Tibial nerve (tissue), 4 donors: ENCODE data around the gene LPAR6. TPM values are rescaled to one million over a fixed set of nuclear protein-coding genes. Genes with fewer than 3 reads are reported as not detected.
"Not testable (repeated sequence)": the region's sequence is repeated elsewhere in the genome, so short reads cannot be mapped to it uniquely, and the experiment has no call there.

Experiments used
- DNase-seq, 2 donors: peaks; one replicate each; pipeline ENCODE4 v3.0.0-alpha.2; 2019; ENCODE audit warnings: low spot score in 2 of 2
- H3K27ac ChIP-seq, 4 donors: fragments of 200-600 bp; sonication (generic) in 3 of 4; one replicate each; pipeline ENCODE4 v1.5.1; 2017 to 2019; ENCODE audit warnings: mild to moderate bottlenecking in 1 of 4
- H3K27me3 ChIP-seq, 2 donors: fragments of 200-600 bp; sonication (generic) in 1 of 2; one replicate each; pipeline versions ENCODE4 v1.5.1 to v1.6.0; 2017 to 2019
- H3K36me3 ChIP-seq, 3 donors: fragments of 200-600 bp; sonication (generic); one replicate each; pipeline ENCODE4 v1.5.1; 2018 to 2019
- H3K4me1 ChIP-seq, 4 donors: fragments of 200-600 bp; sonication (generic) in 3 of 4; one replicate each; pipeline ENCODE4 v1.5.1; 2017 to 2019
- H3K4me3 ChIP-seq, 4 donors: fragments of 200-600 bp; sonication (generic) in 3 of 4; one replicate each; pipeline ENCODE4 v1.5.1; 2017 to 2019; ENCODE audit warnings: mild to moderate bottlenecking in 1 of 4, moderate library complexity in 1 of 4
- H3K9me3 ChIP-seq, 4 donors: fragments of 200-600 bp; sonication (generic) in 3 of 4; one replicate each; pipeline ENCODE4 v1.5.1; 2017 to 2019
- EP300 ChIP-seq, 2 donors: sonication (generic); formaldehyde crosslinking; IDR thresholded peaks; one replicate each; pipeline ENCODE4 v1.6.1; 2017; ENCODE audit warnings: antibody characterized with exemption in 2 of 2, mild to moderate bottlenecking in 1 of 2
- POLR2A ChIP-seq, 2 donors: fragments of 450-650 bp; IDR thresholded peaks; one replicate each; pipeline ENCODE4 v1.6.1; 2017; ENCODE audit warnings: antibody characterized with exemption in 2 of 2, mild to moderate bottlenecking in 2 of 2, moderate library complexity in 2 of 2
- WGBS, 2 donors: methylation state at CpG; one replicate each; pipeline ENCODE4 v1.1.5; 2018; 5-methylcytosine and 5-hydroxymethylcytosine counted together
- total RNA-seq, 4 donors: library from RNA; depleted of rRNA; stranded (reverse); fragments of >200 nt; gene quantifications; one replicate each; pipeline ENCODE4 v1.1.0, GENCODE V29; 2016
- TF ChIP-seq, protein P1 (sequence below), 5 experiments: fragments of 200-600 bp in 3 of 5; fragments of 450-650 bp in 2 of 5; sonication (generic) in 3 of 5; IDR thresholded peaks; one replicate each; pipeline ENCODE4 v1.5.1; 2016 to 2019; ENCODE audit warnings: antibody characterized with exemption in 5 of 5, mild to moderate bottlenecking in 3 of 5, moderate library complexity in 2 of 5

LPAR6 gene, protein sequence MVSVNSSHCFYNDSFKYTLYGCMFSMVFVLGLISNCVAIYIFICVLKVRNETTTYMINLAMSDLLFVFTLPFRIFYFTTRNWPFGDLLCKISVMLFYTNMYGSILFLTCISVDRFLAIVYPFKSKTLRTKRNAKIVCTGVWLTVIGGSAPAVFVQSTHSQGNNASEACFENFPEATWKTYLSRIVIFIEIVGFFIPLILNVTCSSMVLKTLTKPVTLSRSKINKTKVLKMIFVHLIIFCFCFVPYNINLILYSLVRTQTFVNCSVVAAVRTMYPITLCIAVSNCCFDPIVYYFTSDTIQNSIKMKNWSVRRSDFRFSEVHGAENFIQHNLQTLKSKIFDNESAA
- 10 to 100 TPM; 19.9 to 28.6 (median 23.6) TPM for total RNA-seq

DNA sequence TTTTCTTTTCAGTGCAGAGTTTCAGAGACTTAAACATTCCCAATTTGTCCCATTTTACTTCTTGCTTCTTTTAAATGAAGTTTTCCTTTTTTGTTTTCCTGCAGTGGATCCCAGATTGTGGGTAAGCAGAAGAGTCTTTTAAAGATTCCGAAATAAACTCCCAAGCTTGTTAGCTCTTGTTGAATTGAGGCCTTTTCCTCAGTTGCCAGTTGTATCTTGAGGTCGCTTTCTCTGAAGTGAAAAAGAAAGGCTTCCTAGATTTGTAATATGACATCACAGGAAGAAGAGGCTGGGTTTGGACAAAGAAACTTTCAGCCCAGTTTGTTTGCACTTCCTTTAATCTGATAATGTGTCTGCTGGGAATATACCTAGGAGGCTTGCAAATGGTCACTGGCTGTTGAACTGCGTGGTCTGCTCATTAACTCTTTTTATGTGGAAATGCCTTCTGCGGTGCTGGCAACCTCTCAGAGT, at the start of gene LPAR6:
Gene LPAR6, minus strand, starts transcription at position 233 of the 471 bp plus-strand sequence. CDS start 690 bp downstream, outside the sequence.
- Histone ChIP-seq H3K4me3 (peak within 1 kb of the TSS; percentile 31 to 55 (median 53)), H3K27ac (peak within 1 kb of the TSS; percentile 50 to 85 (median 76)), H3K36me3 (peaks cover 0 to 16% (median 0%) of the 10 kb centered on the region in 3 donors), H3K9me3 (no peaks in the 10 kb centered on the region), H3K27me3 (no peaks in the 10 kb centered on the region), H3K4me1 (peaks cover 0 to 35% (median 5%) of the 10 kb centered on the region in 4 donors)
- 4% methylated on average over 4 of the region's 4 CpGs for WGBS, 2 donors
- TF ChIP-seq, protein P1, sequence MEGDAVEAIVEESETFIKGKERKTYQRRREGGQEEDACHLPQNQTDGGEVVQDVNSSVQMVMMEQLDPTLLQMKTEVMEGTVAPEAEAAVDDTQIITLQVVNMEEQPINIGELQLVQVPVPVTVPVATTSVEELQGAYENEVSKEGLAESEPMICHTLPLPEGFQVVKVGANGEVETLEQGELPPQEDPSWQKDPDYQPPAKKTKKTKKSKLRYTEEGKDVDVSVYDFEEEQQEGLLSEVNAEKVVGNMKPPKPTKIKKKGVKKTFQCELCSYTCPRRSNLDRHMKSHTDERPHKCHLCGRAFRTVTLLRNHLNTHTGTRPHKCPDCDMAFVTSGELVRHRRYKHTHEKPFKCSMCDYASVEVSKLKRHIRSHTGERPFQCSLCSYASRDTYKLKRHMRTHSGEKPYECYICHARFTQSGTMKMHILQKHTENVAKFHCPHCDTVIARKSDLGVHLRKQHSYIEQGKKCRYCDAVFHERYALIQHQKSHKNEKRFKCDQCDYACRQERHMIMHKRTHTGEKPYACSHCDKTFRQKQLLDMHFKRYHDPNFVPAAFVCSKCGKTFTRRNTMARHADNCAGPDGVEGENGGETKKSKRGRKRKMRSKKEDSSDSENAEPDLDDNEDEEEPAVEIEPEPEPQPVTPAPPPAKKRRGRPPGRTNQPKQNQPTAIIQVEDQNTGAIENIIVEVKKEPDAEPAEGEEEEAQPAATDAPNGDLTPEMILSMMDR (IDR thresholded peaks at IDR 0.05), result no peak
- TF ChIP-seq EP300 (IDR thresholded peaks at IDR 0.05) (peak in 1 of 2 donors; percentile 89), POLR2A (IDR thresholded peaks at IDR 0.05) (peak; percentile 67 to 74)
- DNase-seq, result peak in 1 of 2 donors; percentile 48

DNA sequence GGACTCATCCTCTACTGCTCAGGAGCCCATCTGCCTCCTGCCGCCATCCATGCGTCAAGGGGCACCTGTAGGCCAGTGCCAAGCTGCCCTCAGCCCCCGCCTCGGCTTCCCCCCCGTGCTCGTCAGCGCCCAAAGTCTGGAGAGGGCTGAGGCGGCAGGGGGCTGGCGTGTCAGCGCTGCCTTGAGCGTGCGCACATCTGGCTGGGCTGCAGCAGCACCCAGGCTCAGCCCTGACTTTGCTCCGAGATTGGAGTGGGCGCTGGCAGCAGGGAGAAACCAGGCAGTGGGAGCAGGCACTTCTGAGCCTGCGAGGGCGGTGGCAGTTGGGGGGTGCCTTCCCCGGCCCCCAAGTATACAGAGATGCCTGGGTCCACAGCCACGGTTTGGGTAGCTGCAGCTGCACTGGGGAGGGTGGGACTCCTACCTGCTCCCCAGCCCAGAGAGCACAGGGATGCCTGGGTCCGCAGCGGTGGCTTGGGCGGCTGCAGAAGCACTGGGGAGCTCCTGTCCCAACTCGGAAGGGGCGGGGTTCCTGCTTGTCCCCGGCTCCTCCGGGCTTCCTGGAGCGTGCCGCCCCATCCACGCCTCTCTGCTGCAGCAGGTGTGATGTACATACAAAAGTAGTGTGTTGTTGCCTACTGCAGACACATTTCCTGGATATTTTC, 44.8 kb upstream of the LPAR6 start:
- TF ChIP-seq EP300 (IDR thresholded peaks at IDR 0.05) (no peak), POLR2A (IDR thresholded peaks at IDR 0.05) (no peak)
- TF ChIP-seq, protein P1 (IDR thresholded peaks at IDR 0.05), result no peak

DNA sequence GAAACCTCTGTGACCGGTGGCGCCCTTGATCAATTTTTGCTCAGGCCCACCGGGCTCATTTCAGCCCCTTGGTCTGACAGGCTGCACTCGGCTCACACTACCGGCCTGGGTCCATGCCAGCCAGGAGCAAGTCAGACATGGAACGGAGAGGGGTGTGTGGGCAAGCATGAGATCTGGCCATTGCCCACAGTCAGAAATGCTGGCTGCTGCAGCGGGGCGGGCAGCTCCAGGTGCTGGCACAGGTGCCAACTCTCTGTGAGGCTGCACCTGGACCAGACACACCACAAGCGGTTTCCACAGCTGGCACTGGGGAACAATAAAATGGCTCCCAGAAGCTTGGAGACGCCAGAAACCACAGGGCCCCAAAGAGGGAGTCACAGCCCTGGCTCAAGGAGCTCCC, 43.6 kb upstream of the LPAR6 start:
- Histone ChIP-seq H3K27me3 (no peaks in the 10 kb centered on the region), H3K9me3 (peaks cover 0 to 3% (median 0%) of the 10 kb centered on the region in 4 donors), H3K27ac (no peak overlapping the region), H3K4me1 (no peaks in the 10 kb centered on the region), H3K36me3 (peaks cover 0 to 69% (median 18%) of the 10 kb centered on the region in 3 donors), H3K4me3 (no peak overlapping the region)
- TF ChIP-seq POLR2A (IDR thresholded peaks at IDR 0.05) (no peak), EP300 (IDR thresholded peaks at IDR 0.05) (no peak)
- TF ChIP-seq, protein P1 (IDR thresholded peaks at IDR 0.05), result no peak
- no peak for DNase-seq
- WGBS, 2 donors, result 93 to 94% methylated on average over 7 to 10 of the region's 10 CpGs

More for the DNA sequence above, 44.8 kb upstream of the LPAR6 start:
- no peak overlapping the region for H3K27ac ChIP-seq
- H3K9me3 ChIP-seq, result no peaks in the 10 kb centered on the region
- WGBS, 2 donors, result 88 to 98% methylated on average over 26 to 28 of the region's 28 CpGs
- H3K36me3 ChIP-seq, result peaks cover 0 to 81% (median 18%) of the 10 kb centered on the region in 3 donors
- no peak overlapping the region for H3K4me3 ChIP-seq
- DNase-seq, result no peak
- no peaks in the 10 kb centered on the region for H3K4me1 ChIP-seq
- H3K27me3 ChIP-seq, result no peaks in the 10 kb centered on the region

DNA sequence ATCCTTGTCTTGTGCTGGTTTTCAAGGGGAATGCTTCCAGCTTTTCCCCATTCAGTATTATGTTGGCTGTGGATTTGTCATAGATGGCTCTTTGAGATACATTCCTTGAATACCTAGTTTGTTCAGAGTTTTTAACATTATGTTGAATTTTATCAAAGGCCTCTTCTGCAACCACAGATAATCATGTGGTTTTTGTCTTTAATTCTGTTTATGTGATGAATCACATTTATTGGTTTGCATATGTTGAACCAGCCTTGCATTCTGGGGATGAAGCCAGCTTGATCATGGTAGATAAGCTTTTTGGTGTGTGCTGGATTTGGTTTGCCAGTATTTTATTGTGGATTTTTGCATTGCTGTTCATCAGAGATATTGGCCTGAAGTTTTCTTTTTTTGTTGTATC, 38.3 kb upstream of the LPAR6 start:
- not testable (repeated sequence) for H3K27me3 ChIP-seq, DNase-seq, H3K4me3 ChIP-seq, H3K27ac ChIP-seq
- Histone ChIP-seq H3K36me3 (peaks cover 0 to 33% (median 0%) of the 10 kb centered on the region in 3 donors), H3K4me1 (peaks cover 0 to 15% (median 0%) of the 10 kb centered on the region in 4 donors), H3K9me3 (peaks cover 0 to 24% (median 8%) of the 10 kb centered on the region in 4 donors)

DNA sequence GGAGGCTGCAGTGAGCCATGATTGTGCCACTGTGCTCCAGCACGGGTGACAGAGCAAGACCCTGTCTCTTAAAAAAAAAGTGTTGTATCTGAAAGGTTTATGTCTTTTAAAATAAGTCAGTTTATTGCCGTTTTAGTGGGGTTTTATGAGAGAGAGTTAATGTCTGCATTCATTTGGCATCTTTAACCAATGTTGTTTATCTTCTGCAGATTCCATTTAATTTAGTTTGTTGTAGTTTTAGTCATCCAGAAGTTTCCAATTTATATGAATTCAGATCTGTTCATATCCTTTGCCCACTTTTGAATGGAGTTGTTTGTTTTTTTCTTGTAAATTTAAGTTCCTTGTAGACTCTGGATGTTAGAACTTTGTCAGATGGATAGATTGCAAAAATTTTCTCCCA, 36.7 kb upstream of the LPAR6 start:
- Histone ChIP-seq H3K27me3 (no peaks in the 10 kb centered on the region), H3K4me1 (peaks cover 0 to 17% (median 0%) of the 10 kb centered on the region in 4 donors), H3K9me3 (peaks cover 0 to 24% (median 8%) of the 10 kb centered on the region in 4 donors), H3K4me3 (no peak overlapping the region), H3K36me3 (peaks cover 0 to 28% (median 0%) of the 10 kb centered on the region in 3 donors), H3K27ac (peak overlapping the region in 1 of 4 donors; percentile 57)
- no peak for DNase-seq
- no peak for TF ChIP-seq POLR2A (IDR thresholded peaks at IDR 0.05)
- no peak for TF ChIP-seq EP300 (IDR thresholded peaks at IDR 0.05)
- TF ChIP-seq, protein P1 (IDR thresholded peaks at IDR 0.05), result no peak
- 85 to 89% methylated on average over 2 of the region's 2 CpGs for WGBS, 2 donors
